ENCODE measurements around the gene DNAL4.

DNA sequence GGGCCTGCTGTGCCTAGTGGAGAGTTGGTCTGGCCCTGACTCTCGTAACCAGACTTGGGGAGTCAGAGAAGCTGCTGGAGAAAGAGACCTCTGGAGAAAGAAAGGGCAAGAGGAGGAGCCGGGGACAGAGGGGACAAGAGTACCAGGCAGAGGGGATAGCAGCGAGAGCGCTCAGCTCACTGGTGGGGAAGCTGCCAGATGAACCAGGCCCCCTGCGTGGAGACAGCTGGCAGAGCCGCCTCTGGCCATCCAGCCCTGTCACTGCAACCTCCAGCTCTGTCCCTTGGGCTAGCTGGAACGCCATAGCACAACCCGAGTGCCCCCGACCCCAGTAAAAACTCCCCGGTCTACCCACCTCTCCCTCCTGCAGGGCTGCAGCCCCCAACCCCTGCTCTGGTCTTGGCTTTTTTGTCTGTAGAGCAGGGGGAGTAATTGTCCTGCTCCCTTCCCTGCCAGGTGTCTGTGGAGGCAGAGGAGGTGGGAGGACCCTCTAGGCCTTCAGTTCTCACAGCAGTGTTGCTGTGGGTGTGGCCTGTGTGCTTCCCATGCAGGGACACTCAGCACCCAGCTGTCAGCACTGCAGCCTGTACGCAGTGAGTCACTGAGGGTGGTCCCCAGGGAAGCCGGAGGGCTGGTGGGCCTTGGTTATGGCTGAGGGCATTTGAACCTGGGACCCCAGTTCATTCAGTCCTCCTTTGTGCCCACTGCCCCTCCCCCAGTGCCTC is 33.3 kb downstream of the DNAL4 start:
- TF ChIP-seq, protein P1, sequence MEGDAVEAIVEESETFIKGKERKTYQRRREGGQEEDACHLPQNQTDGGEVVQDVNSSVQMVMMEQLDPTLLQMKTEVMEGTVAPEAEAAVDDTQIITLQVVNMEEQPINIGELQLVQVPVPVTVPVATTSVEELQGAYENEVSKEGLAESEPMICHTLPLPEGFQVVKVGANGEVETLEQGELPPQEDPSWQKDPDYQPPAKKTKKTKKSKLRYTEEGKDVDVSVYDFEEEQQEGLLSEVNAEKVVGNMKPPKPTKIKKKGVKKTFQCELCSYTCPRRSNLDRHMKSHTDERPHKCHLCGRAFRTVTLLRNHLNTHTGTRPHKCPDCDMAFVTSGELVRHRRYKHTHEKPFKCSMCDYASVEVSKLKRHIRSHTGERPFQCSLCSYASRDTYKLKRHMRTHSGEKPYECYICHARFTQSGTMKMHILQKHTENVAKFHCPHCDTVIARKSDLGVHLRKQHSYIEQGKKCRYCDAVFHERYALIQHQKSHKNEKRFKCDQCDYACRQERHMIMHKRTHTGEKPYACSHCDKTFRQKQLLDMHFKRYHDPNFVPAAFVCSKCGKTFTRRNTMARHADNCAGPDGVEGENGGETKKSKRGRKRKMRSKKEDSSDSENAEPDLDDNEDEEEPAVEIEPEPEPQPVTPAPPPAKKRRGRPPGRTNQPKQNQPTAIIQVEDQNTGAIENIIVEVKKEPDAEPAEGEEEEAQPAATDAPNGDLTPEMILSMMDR (IDR thresholded peaks at IDR 0.05), result no peak
- no peak for TF ChIP-seq POLR2A (IDR thresholded peaks at IDR 0.05)
